GM21576 (cell line): ENCODE measurements around the gene VPS11.
"Not testable (repeated sequence)": the region's sequence is repeated elsewhere in the genome, so short reads cannot be mapped to it uniquely, and the experiment has no call there.

Experiments
- ATAC-seq: cut with Tn5 transposase; IDR thresholded peaks from one replicate; pipeline ENCODE4 v1.9.1; 2021; ENCODE audit warnings: mild to moderate bottlenecking, moderate library complexity; ENCODE audit not compliant: unreplicated experiment

Gene VPS11

GRCh38 chr11:119067371-119068222 lies at the start of gene VPS11:
Gene VPS11 (plus strand): TSS chr11:119067818. CDS start chr11:119067824, 6 bp downstream.
- ATAC-seq, result peak; percentile 96

GRCh38 chr11:119018074-119018938 lies 49.3 kb upstream of the VPS11 start, which contains the start of the genes RPS25 and TRAPPC4:
Gene RPS25 (minus strand): TSS chr11:119018343. CDS start chr11:119018284, 59 bp downstream.
Gene TRAPPC4 (plus strand): TSS chr11:119018766. CDS start chr11:119018796, 30 bp downstream.
- peak; percentile 76 for ATAC-seq

- no peak for ATAC-seq
These were observed 47.6 kb upstream of the VPS11 start for GRCh38 chr11:119019996-119020395.

GRCh38 chr11:119021631-119022030 lies 46.0 kb upstream of the VPS11 start:
- no peak for ATAC-seq

- no peak for ATAC-seq
These were observed 43.9 kb upstream of the VPS11 start for GRCh38 chr11:119023741-119024140.

GRCh38 chr11:119024430-119025098 lies 43.1 kb upstream of the VPS11 start:
- ATAC-seq, result no peak

GRCh38 chr11:119025099-119025473 lies 42.5 kb upstream of the VPS11 start:
- no peak for ATAC-seq

GRCh38 chr11:119025541-119025940 lies 42.1 kb upstream of the VPS11 start:
- ATAC-seq, result no peak

GRCh38 chr11:119025978-119026766 lies 41.4 kb upstream of the VPS11 start:
- no peak for ATAC-seq

GRCh38 chr11:119026970-119027369 lies 40.6 kb upstream of the VPS11 start:
- ATAC-seq, result no peak

- no peak for ATAC-seq
These were observed 39.9 kb upstream of the VPS11 start for GRCh38 chr11:119027561-119028345.

- ATAC-seq, result no peak
These were observed 39.1 kb upstream of the VPS11 start for GRCh38 chr11:119028346-119029068.

GRCh38 chr11:119029069-119029339 lies 38.6 kb upstream of the VPS11 start:
- no peak for ATAC-seq

- peak; percentile 7 for ATAC-seq
These were observed 38.1 kb upstream of the VPS11 start for GRCh38 chr11:119029340-119030028.

GRCh38 chr11:119030029-119030328 lies 37.6 kb upstream of the VPS11 start:
- ATAC-seq, result peak; percentile 19

- ATAC-seq, result peak; percentile 89
These were observed 37.1 kb upstream of the VPS11 start, which contains the start of gene SLC37A4 for GRCh38 chr11:119030329-119031047. Gene SLC37A4 (minus strand): TSS chr11:119030877.

GRCh38 chr11:119031912-119032280 lies 35.7 kb upstream of the VPS11 start:
- ATAC-seq, result no peak

GRCh38 chr11:119033421-119033820 lies 34.2 kb upstream of the VPS11 start:
- not testable (repeated sequence) for ATAC-seq
